Endodermal cell (in vitro differentiated cells): ENCODE results near the gene PAX8. TPM values are rescaled to one million over a fixed set of nuclear protein-coding genes. Genes with fewer than 3 reads are reported as not detected.

ENCODE experiments used
- DNase-seq: peaks from one replicate; pipeline ENCODE4 v3.0.0-alpha.2; 2017
- H3K27ac ChIP-seq: 2 replicates; pipeline ENCODE4 v1.5.1; 2013; ENCODE audit warnings: mild to moderate bottlenecking, low read depth, low read length, moderate library complexity
- H3K27me3 ChIP-seq: 2 replicates; pipeline ENCODE4 v1.6.1; 2013; ENCODE audit warnings: mild to moderate bottlenecking, low read length, moderate library complexity; ENCODE audit not compliant: insufficient read depth, control insufficient read depth, poor library complexity, severe bottlenecking
- H3K36me3 ChIP-seq: 2 replicates; pipeline ENCODE4 v1.7.0; 2013; ENCODE audit warnings: mild to moderate bottlenecking, low read length, moderate library complexity; ENCODE audit not compliant: control insufficient read depth, insufficient read depth
- H3K4me1 ChIP-seq: one replicate; pipeline ENCODE4 v1.7.0; 2013; ENCODE audit warnings: low read length; ENCODE audit not compliant: control insufficient read depth, insufficient read depth
- H3K4me3 ChIP-seq: 2 replicates; pipeline ENCODE4 v1.5.1; 2013; ENCODE audit warnings: mild to moderate bottlenecking, low read length, moderate library complexity
- H3K9ac ChIP-seq: 2 replicates; pipeline ENCODE4 v1.6.1; 2013; ENCODE audit warnings: mild to moderate bottlenecking, low read length, moderate library complexity; ENCODE audit not compliant: poor library complexity, severe bottlenecking; ENCODE audit errors: extremely low read depth
- H3K9me3 ChIP-seq: 2 replicates; pipeline ENCODE4 v1.6.1; 2013; ENCODE audit warnings: mild to moderate bottlenecking, low read length, moderate library complexity; ENCODE audit not compliant: control insufficient read depth
- H3K27ac Mint-ChIP-seq: 2 replicates; pipeline ENCODE4 v1.8.0; 2020; ENCODE audit warnings: mixed read lengths
- H3K27me3 Mint-ChIP-seq: 2 replicates; pipeline ENCODE4 v1.8.0; 2021; ENCODE audit warnings: mild to moderate bottlenecking, mixed read lengths; ENCODE audit not compliant: insufficient read depth
- H3K36me3 Mint-ChIP-seq: 2 replicates; pipeline ENCODE4 v1.8.0; 2020; ENCODE audit warnings: low read depth, mixed read lengths
- H3K4me1 Mint-ChIP-seq: 2 replicates; pipeline ENCODE4 v1.8.0; 2020; ENCODE audit warnings: mixed read lengths
- H3K4me3 Mint-ChIP-seq: 2 replicates; pipeline ENCODE4 v1.8.0; 2020; ENCODE audit warnings: mild to moderate bottlenecking, moderate library complexity, mixed read lengths
- H3K9me3 Mint-ChIP-seq: 2 replicates; pipeline ENCODE4 v1.8.0; 2020; ENCODE audit warnings: mild to moderate bottlenecking, mixed read lengths
- CTCF ChIP-seq: fragments of 200-600 bp; sonication (generic); conservative IDR thresholded peaks from 2 replicates; pipeline ENCODE4 v1.5.0; 2021; ENCODE audit warnings: antibody characterized with exemption, mild to moderate bottlenecking
- WGBS, 2 experiments: methylation state at CpG; one replicate each; pipeline versions ENCODE4 v1.1.5 to v1.1.7; 2013; ENCODE audit warnings: missing lambda C conversion rate in 2 of 2, mixed read lengths in 1 of 2; ENCODE audit not compliant: insufficient coverage in 1 of 2, insufficient read length in 1 of 2; 5-methylcytosine and 5-hydroxymethylcytosine counted together
- total RNA-seq, 2 donors: library from RNA; stranded (reverse); fragmentation: NEBNext Ultra II Directional in 1 of 2; extraction: Animal tissue kit (Norgen Biotek cat#: 25700) in 1 of 2; gene quantifications; 2 replicates in 1 of 2; 3 replicates in 1 of 2; pipeline ENCODE4 v1.2.1, GENCODE V29; 2021

Gene PAX8
- total RNA-seq, 2 donors from 2014 or later = 0.09 to 0.11 TPM

DNA sequence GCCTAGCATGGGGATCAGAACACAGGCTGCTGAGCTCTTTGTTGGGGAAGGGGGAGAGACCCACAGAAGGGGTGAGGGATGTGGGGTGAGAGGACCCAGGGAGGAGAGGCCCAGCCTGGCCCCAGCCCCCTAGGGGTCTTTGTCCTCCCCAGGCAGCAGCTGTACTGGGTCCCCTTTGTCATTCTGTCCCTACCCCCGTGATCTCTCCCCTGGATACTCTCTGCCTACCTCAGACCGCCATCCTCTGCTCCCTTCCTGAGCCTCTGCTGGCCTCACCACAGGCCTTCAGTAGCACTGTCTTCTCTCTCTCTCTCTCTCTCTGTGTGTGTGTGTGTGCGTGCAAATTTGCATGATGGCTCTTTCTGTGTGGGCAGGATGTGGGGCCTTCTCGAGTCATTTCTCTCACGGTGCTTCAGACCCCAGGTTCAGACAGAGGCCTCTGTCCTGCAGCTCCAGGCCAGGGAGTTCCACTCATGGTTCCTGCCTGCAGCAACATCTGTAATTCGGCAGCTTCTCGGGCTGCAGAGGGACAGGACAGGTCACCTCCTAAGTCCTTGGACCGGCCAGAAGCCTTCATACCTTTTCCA, 103.6 kb downstream of the PAX8 start:
- 84 to 100% methylated on average over 1 to 8 of the region's 8 CpGs for WGBS, 2 experiments
- no peaks in the 10 kb centered on the region for H3K36me3 ChIP-seq
- no peaks in the 10 kb centered on the region for H3K9me3 ChIP-seq
- no peak for DNase-seq
- no peak for TF ChIP-seq CTCF
- no peaks in the 10 kb centered on the region for H3K27me3 ChIP-seq
- peaks cover 3% of the 10 kb centered on the region for H3K27me3 Mint-ChIP-seq
- H3K4me1 Mint-ChIP-seq = peaks cover 17% of the 10 kb centered on the region
- H3K9me3 Mint-ChIP-seq = no peaks in the 10 kb centered on the region
- H3K9ac ChIP-seq = no peak overlapping the region
- H3K36me3 Mint-ChIP-seq = no peaks in the 10 kb centered on the region
- no peak overlapping the region for H3K27ac ChIP-seq
- H3K4me3 Mint-ChIP-seq = no peak overlapping the region
- H3K4me1 ChIP-seq = no peaks in the 10 kb centered on the region
- H3K4me3 ChIP-seq = no peak overlapping the region
- no peak overlapping the region for H3K27ac Mint-ChIP-seq

- peak; percentile 37 for TF ChIP-seq CTCF
- Mint-ChIP-seq H3K27me3 (peaks cover 3% of the 10 kb centered on the region), H3K4me3 (no peak overlapping the region), H3K27ac (no peak overlapping the region), H3K9me3 (no peaks in the 10 kb centered on the region), H3K4me1 (peaks cover 17% of the 10 kb centered on the region), H3K36me3 (no peaks in the 10 kb centered on the region)
- no peak for DNase-seq
- Histone ChIP-seq H3K36me3 (no peaks in the 10 kb centered on the region), H3K27ac (no peak overlapping the region), H3K4me1 (no peaks in the 10 kb centered on the region), H3K27me3 (no peaks in the 10 kb centered on the region), H3K9me3 (no peaks in the 10 kb centered on the region), H3K9ac (no peak overlapping the region), H3K4me3 (no peak overlapping the region)
- WGBS, 2 experiments = 85 to 93% methylated on average over 2 to 3 of the region's 3 CpGs
Observed at GRCh38 chr2:113174376-113174750, 104.4 kb downstream of the PAX8 start.

DNA sequence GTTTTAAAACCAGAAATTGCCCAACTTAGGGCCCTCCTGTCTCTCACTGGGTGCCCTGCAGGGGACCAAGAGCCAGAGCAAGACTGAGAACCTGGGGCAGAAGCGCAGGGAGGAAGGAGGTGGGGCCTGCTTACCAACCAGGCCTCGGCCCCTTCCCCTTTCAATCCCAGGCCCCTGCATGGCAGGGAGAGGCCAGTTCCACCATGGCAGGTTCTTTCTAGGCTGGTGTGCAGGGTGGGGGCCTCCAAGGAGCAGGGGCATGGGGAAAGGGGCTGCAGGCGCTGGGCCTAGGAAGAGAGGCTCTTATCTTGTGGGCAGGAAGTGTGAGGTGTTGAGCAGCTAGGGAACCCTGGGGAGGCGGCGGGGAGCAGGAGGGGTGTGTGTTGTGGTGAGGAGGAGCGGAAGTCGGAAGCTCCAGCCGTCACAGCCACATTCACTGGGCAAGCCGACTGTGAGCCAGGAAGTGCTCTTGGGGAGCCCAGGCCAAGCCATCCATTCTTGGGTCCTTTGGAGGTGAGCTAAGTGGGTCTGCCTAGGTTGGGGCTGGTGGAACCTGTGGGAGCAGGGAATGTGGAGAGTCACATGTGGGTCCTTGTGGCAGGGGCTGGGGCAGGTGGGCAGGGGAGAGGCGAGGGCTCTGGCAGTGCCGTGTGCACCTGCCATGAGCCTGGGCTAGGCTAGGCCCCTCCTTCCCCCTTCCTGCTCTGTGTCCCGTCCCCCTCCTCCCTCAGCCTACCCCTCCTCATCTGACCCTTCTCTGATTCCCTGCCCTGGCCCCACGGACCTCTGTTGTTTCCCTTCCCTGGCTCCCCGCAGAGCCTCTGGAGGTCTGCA, 105.0 kb downstream of the PAX8 start, which contains the start of gene PSD4:
TSS of gene PSD4 (plus strand) at position 430 of the 834 bp plus-strand sequence. CDS start 8,486 bp downstream, outside the sequence.
- no peaks in the 10 kb centered on the region for H3K36me3 ChIP-seq
- Mint-ChIP-seq H3K36me3 (no peaks in the 10 kb centered on the region), H3K27ac (peak within 1 kb of the TSS; percentile 75), H3K4me1 (peaks cover 14% of the 10 kb centered on the region), H3K27me3 (peaks cover 3% of the 10 kb centered on the region), H3K9me3 (no peaks in the 10 kb centered on the region), H3K4me3 (no peak within 1 kb of the TSS)
- H3K27me3 ChIP-seq = no peaks in the 10 kb centered on the region
- H3K4me3 ChIP-seq = no peak within 1 kb of the TSS
- no peaks in the 10 kb centered on the region for H3K4me1 ChIP-seq
- peak; percentile 74 for DNase-seq
- no peak within 1 kb of the TSS for H3K9ac ChIP-seq
- H3K27ac ChIP-seq = no peak within 1 kb of the TSS
- WGBS, 2 experiments = 87 to 88% methylated on average over 9 to 14 of the region's 14 CpGs
- no peaks in the 10 kb centered on the region for H3K9me3 ChIP-seq
- no peak for TF ChIP-seq CTCF
